ENCODE results near the gene GIMAP2. TPM values are rescaled to one million over a fixed set of nuclear protein-coding genes. Genes with fewer than 3 reads are reported as not detected.

The GIMAP2 gene
- total RNA-seq, 2 donors from 2014 or later: not detected

DNA sequence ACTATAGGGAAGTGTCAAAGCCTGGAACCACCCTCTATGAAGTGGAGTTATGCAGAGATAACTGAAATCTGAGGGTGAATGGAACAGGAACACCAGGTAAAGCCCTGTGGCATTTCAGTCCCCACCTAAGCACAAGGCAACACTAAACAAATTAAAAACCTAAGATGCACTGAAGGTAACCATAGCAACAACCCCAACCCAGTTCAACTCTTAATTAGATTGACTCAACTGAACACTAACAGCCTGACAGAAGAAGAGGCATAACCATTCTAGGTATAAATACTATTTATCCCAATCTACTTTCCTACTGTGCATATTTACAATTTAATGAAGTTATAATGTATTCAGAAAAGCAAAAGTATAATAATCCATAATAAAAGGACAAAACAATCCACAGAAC, 42.5 kb downstream of the GIMAP2 start:
- TF ChIP-seq CTCF (conservative IDR thresholded peaks at IDR 0.05): no peak
- no peak for DNase-seq
- Mint-ChIP-seq H3K36me3 (ENCODE audit: low read depth) (no peaks in the 10 kb centered on the region), H3K4me3 (no peak overlapping the region), H3K27ac (no peak overlapping the region), H3K4me1 (no peaks in the 10 kb centered on the region), H3K9me3 (peaks cover 3% of the 10 kb centered on the region), H3K27me3 (ENCODE audit: insufficient read depth) (peaks cover 97% of the 10 kb centered on the region)
- Histone ChIP-seq H3K9me3 (ENCODE audit: control insufficient read depth, low read length) (no peaks in the 10 kb centered on the region), H3K36me3 (ENCODE audit: control insufficient read depth, insufficient read depth, low read length) (no peaks in the 10 kb centered on the region), H3K27me3 (ENCODE audit: control insufficient read depth, insufficient read depth, low read length, poor library complexity, severe bottlenecking) (peaks cover 97% of the 10 kb centered on the region), H3K9ac (ENCODE audit: extremely low read depth, low read length, poor library complexity, severe bottlenecking) (no peak overlapping the region), H3K4me3 (ENCODE audit: low read length) (no peak overlapping the region), H3K4me1 (ENCODE audit: control insufficient read depth, insufficient read depth, low read length) (no peaks in the 10 kb centered on the region), H3K27ac (ENCODE audit: low read depth, low read length) (no peak overlapping the region)

- no peak overlapping the region for H3K4me3 ChIP-seq (ENCODE audit: low read length)
- DNase-seq: no peak
- H3K36me3 Mint-ChIP-seq (ENCODE audit: low read depth): no peaks in the 10 kb centered on the region
- H3K36me3 ChIP-seq (ENCODE audit: control insufficient read depth, insufficient read depth, low read length): no peaks in the 10 kb centered on the region
- peaks cover 97% of the 10 kb centered on the region for H3K27me3 ChIP-seq (ENCODE audit: control insufficient read depth, insufficient read depth, low read length, poor library complexity, severe bottlenecking)
- H3K27ac Mint-ChIP-seq: no peak overlapping the region
- no peaks in the 10 kb centered on the region for H3K4me1 Mint-ChIP-seq
- H3K27me3 Mint-ChIP-seq (ENCODE audit: insufficient read depth): peaks cover 97% of the 10 kb centered on the region
- TF ChIP-seq CTCF (conservative IDR thresholded peaks at IDR 0.05): no peak
- H3K4me3 Mint-ChIP-seq: no peak overlapping the region
- no peaks in the 10 kb centered on the region for H3K4me1 ChIP-seq (ENCODE audit: control insufficient read depth, insufficient read depth, low read length)
- no peak overlapping the region for H3K9ac ChIP-seq (ENCODE audit: extremely low read depth, low read length, poor library complexity, severe bottlenecking)
- peaks cover 3% of the 10 kb centered on the region for H3K9me3 Mint-ChIP-seq
- H3K27ac ChIP-seq (ENCODE audit: low read depth, low read length): no peak overlapping the region
- H3K9me3 ChIP-seq (ENCODE audit: control insufficient read depth, low read length): no peaks in the 10 kb centered on the region
Observed at GRCh38 chr7:150728609-150729008, 43.1 kb downstream of the GIMAP2 start.

- TF ChIP-seq CTCF (conservative IDR thresholded peaks at IDR 0.05): no peak
- no peak overlapping the region for H3K4me3 Mint-ChIP-seq
- 24 to 33% methylated on average over 1 of the region's 1 CpG for WGBS, 2 experiments (ENCODE audit: insufficient coverage in 1 of 2, insufficient read length in 1 of 2)
- Histone ChIP-seq H3K27me3 (ENCODE audit: control insufficient read depth, insufficient read depth, low read length, poor library complexity, severe bottlenecking) (peaks cover 97% of the 10 kb centered on the region), H3K4me1 (ENCODE audit: control insufficient read depth, insufficient read depth, low read length) (no peaks in the 10 kb centered on the region), H3K9ac (ENCODE audit: extremely low read depth, low read length, poor library complexity, severe bottlenecking) (no peak overlapping the region), H3K4me3 (ENCODE audit: low read length) (no peak overlapping the region), H3K36me3 (ENCODE audit: control insufficient read depth, insufficient read depth, low read length) (no peaks in the 10 kb centered on the region), H3K27ac (ENCODE audit: low read depth, low read length) (no peak overlapping the region), H3K9me3 (ENCODE audit: control insufficient read depth, low read length) (no peaks in the 10 kb centered on the region)
- H3K4me1 Mint-ChIP-seq: peaks cover 8% of the 10 kb centered on the region
- no peak overlapping the region for H3K27ac Mint-ChIP-seq
- no peak for DNase-seq
- H3K36me3 Mint-ChIP-seq (ENCODE audit: low read depth): no peaks in the 10 kb centered on the region
- H3K27me3 Mint-ChIP-seq (ENCODE audit: insufficient read depth): peaks cover 97% of the 10 kb centered on the region
- H3K9me3 Mint-ChIP-seq: no peaks in the 10 kb centered on the region
Observed at GRCh38 chr7:150731916-150732315, 46.4 kb downstream of the GIMAP2 start.
